Cardiac muscle cell (in vitro differentiated cells and primary cell): ENCODE results near the gene PLCG1. TPM values are rescaled to one million over a fixed set of nuclear protein-coding genes. Genes with fewer than 3 reads are reported as not detected.

ENCODE experiments used
- DNase-seq, 2 donors: peaks; one replicate each; pipeline versions ENCODE4 v3.0.0 to v3.0.0-alpha.2; 2010 to 2017; ENCODE audit warnings: low read depth in 1 of 2, low spot score in 1 of 2
- H3K27ac ChIP-seq: fragments of 200-600 bp; sonication (generic); 2 replicates; pipeline ENCODE4 v1.5.1; 2016
- H3K27me3 ChIP-seq: fragments of 200-600 bp; sonication (generic); 2 replicates; pipeline ENCODE4 v1.6.0; 2016; ENCODE audit warnings: control low read depth
- H3K36me3 ChIP-seq: fragments of 200-600 bp; sonication (generic); 2 replicates; pipeline ENCODE4 v1.5.1; 2016; ENCODE audit warnings: control low read depth
- H3K4me1 ChIP-seq: fragments of 200-600 bp; sonication (generic); 2 replicates; pipeline ENCODE4 v1.8.1; 2017; ENCODE audit warnings: low read depth, mild to moderate bottlenecking, mixed run types
- H3K4me3 ChIP-seq: fragments of 200-600 bp; sonication (generic); 2 replicates; pipeline ENCODE4 v1.5.1; 2016; ENCODE audit warnings: mild to moderate bottlenecking
- H3K9me3 ChIP-seq: fragments of 200-600 bp; sonication (generic); 2 replicates; pipeline ENCODE4 v1.5.1; 2017; ENCODE audit warnings: low read depth, mild to moderate bottlenecking, control low read depth
- CTCF ChIP-seq: IDR thresholded peaks from 2 replicates; pipeline ENCODE4 v1.5.1; 2012; ENCODE audit warnings: low read depth, mild to moderate bottlenecking, low read length
- polyA plus RNA-seq: library from polyadenylated mRNA; unstranded; fragments of >200 nt; fragmentation: Nextera tagmentation; extraction: Ambion mirVana; gene quantifications from 2 replicates; pipeline ENCODE4 v1.2.1, GENCODE V29; 2016
- total RNA-seq: library from RNA; depleted of rRNA; stranded (reverse); fragments of >200 nt; gene quantifications from 2 replicates; pipeline ENCODE4 v1.2.3, GENCODE V29; 2016

PLCG1 gene
- total and polyA plus RNA-seq, 2 experiments from 2014 or later = 43.7 to 87.6 TPM

- no peak for DNase-seq
- Histone ChIP-seq H3K27ac (no peak overlapping the region), H3K4me1 (peaks cover 4% of the 10 kb centered on the region), H3K27me3 (no peaks in the 10 kb centered on the region), H3K36me3 (peaks cover 90% of the 10 kb centered on the region), H3K9me3 (no peaks in the 10 kb centered on the region), H3K4me3 (no peak overlapping the region)
- no peak for TF ChIP-seq CTCF
Observed at GRCh38 chr20:41118632-41119031, 18.7 kb upstream of the PLCG1 start.

GRCh38 chr20:41119614-41120561, 17.5 kb upstream of the PLCG1 start:
- Histone ChIP-seq H3K36me3 (peaks cover 91% of the 10 kb centered on the region), H3K27me3 (no peaks in the 10 kb centered on the region), H3K27ac (no peak overlapping the region), H3K9me3 (no peaks in the 10 kb centered on the region), H3K4me1 (no peaks in the 10 kb centered on the region), H3K4me3 (no peak overlapping the region)
- TF ChIP-seq CTCF = no peak
- no peak for DNase-seq

- Histone ChIP-seq H3K36me3 (peaks cover 83% of the 10 kb centered on the region), H3K27ac (no peak overlapping the region), H3K4me1 (no peaks in the 10 kb centered on the region), H3K9me3 (no peaks in the 10 kb centered on the region), H3K4me3 (no peak overlapping the region), H3K27me3 (no peaks in the 10 kb centered on the region)
- no peak for DNase-seq
- TF ChIP-seq CTCF = no peak
Observed at GRCh38 chr20:41121399-41121798, 15.9 kb upstream of the PLCG1 start.

- no peak for TF ChIP-seq CTCF
- peaks cover 65% of the 10 kb centered on the region for H3K36me3 ChIP-seq
- H3K27ac ChIP-seq = no peak overlapping the region
Observed at GRCh38 chr20:41123631-41124030, 13.7 kb upstream of the PLCG1 start.

GRCh38 chr20:41124451-41125094, 12.8 kb upstream of the PLCG1 start:
- Histone ChIP-seq H3K9me3 (no peaks in the 10 kb centered on the region), H3K27ac (peak overlapping the region; percentile 6), H3K27me3 (no peaks in the 10 kb centered on the region), H3K4me1 (no peaks in the 10 kb centered on the region), H3K36me3 (peaks cover 57% of the 10 kb centered on the region), H3K4me3 (no peak overlapping the region)
- TF ChIP-seq CTCF = no peak
- no peak for DNase-seq

More at GRCh38 chr20:41123631-41124030, 13.7 kb upstream of the PLCG1 start:
- H3K9me3 ChIP-seq = no peaks in the 10 kb centered on the region
- DNase-seq = no peak
- H3K4me3 ChIP-seq = no peak overlapping the region
- H3K27me3 ChIP-seq = no peaks in the 10 kb centered on the region
- no peaks in the 10 kb centered on the region for H3K4me1 ChIP-seq
